Caco-2 (cell line): ENCODE data around the gene ANO6. TPM values are rescaled to one million over a fixed set of nuclear protein-coding genes. Genes with fewer than 3 reads are reported as not detected.

ENCODE experiments used
- BruUV-seq: library from RNA; stranded (reverse); fragments of 400-500 nt; replicated peaks from 2 replicates; lab custom pipeline; 2021; lab: Mats Ljungman, UMichigan
- CTCF ChIA-PET: fragments of 300-600 bp; sonication (Branson Sonifier 250); formaldehyde crosslinking; loops from one replicate; lab custom pipeline; 2022; ENCODE audit warnings: antibody characterized with exemption; lab: Charles Lee
- POLR2A ChIA-PET: fragments of 300-600 bp; sonication (Branson Sonifier 250); formaldehyde crosslinking; loops from one replicate; lab custom pipeline; 2022; ENCODE audit warnings: antibody characterized with exemption; lab: Charles Lee
- DNase-seq, 2 experiments: peaks; one replicate each; pipeline versions ENCODE4 v3.0.0 to v3.0.0-alpha.2; 2020 to 2022
- H3K27me3 ChIP-seq: replicated peaks from 2 replicates; pipeline ENCODE4 v1.6.0; 2011; ENCODE audit warnings: low read length; ENCODE audit not compliant: control insufficient read depth, insufficient read depth
- H3K36me3 ChIP-seq: 2 replicates; pipeline ENCODE4 v1.5.1; 2011; ENCODE audit warnings: low read length; ENCODE audit not compliant: control insufficient read depth, insufficient read depth
- H3K4me1 ChIP-seq: fragments of 250-450 bp; sonication (Bioruptor Pico); 2 replicates; pipeline ENCODE4 v1.5.1; 2020; ENCODE audit warnings: mild to moderate bottlenecking
- H3K4me3 ChIP-seq: 2 replicates; pipeline ENCODE4 v1.5.1; 2011; ENCODE audit warnings: low read depth, mild to moderate bottlenecking, control low read depth, low read length
- H3K9me3 ChIP-seq: fragments of 250-450 bp; sonication (Bioruptor Pico); 2 replicates; pipeline ENCODE4 v1.5.1; 2020; ENCODE audit warnings: mild to moderate bottlenecking, moderate library complexity
- H3K27ac Mint-ChIP-seq: one replicate; pipeline ENCODE4 v1.8.0; 2022; ENCODE audit warnings: mixed read lengths; ENCODE audit not compliant: unreplicated experiment
- H3K27me3 Mint-ChIP-seq: one replicate; pipeline ENCODE4 v1.8.0; 2022; ENCODE audit warnings: mixed read lengths; ENCODE audit not compliant: insufficient read depth, unreplicated experiment
- H3K36me3 Mint-ChIP-seq: one replicate; pipeline ENCODE4 v1.8.0; 2022; ENCODE audit warnings: mild to moderate bottlenecking, mixed read lengths; ENCODE audit not compliant: insufficient read depth, unreplicated experiment
- H3K4me1 Mint-ChIP-seq: one replicate; pipeline ENCODE4 v1.8.0; 2022; ENCODE audit warnings: low read depth, mixed read lengths; ENCODE audit not compliant: unreplicated experiment
- H3K4me3 Mint-ChIP-seq: one replicate; pipeline ENCODE4 v1.8.0; 2022; ENCODE audit warnings: mild to moderate bottlenecking, moderate library complexity, mixed read lengths; ENCODE audit not compliant: unreplicated experiment
- H3K9me3 Mint-ChIP-seq: one replicate; pipeline ENCODE4 v1.8.0; 2022; ENCODE audit warnings: mixed read lengths; ENCODE audit not compliant: unreplicated experiment
- CTCF ChIP-seq, 2 experiments: fragments of 200-600 bp in 1 of 2; IDR thresholded peaks; 1 replicate in 1 of 2; 2 replicates in 1 of 2; pipeline versions ENCODE4 v1.5.1 to v1.8.0; 2011 to 2022; ENCODE audit warnings: antibody characterized with exemption in 1 of 2, control low read depth in 1 of 2, inconsistent platforms in 1 of 2, low read depth in 1 of 2, low read length in 1 of 2, mild to moderate bottlenecking in 1 of 2, moderate library complexity in 1 of 2; ENCODE audit not compliant: insufficient read depth in 1 of 2, severe bottlenecking in 1 of 2, unreplicated experiment in 1 of 2
- intact Hi-C: fragments of 100-400 bp; cut with micrococcal nuclease; formaldehyde crosslinking; loops from one replicate; pipeline ENCODE4 v1.10.0; 2022; ENCODE audit not compliant: unreplicated experiment
- total RNA-seq: library from RNA; stranded (reverse); gene quantifications from 2 replicates; pipeline ENCODE4 v1.2.3, GENCODE V29; 2022

Gene ANO6
- total RNA-seq, 1 experiment from 2014 or later = 126 TPM

DNA sequence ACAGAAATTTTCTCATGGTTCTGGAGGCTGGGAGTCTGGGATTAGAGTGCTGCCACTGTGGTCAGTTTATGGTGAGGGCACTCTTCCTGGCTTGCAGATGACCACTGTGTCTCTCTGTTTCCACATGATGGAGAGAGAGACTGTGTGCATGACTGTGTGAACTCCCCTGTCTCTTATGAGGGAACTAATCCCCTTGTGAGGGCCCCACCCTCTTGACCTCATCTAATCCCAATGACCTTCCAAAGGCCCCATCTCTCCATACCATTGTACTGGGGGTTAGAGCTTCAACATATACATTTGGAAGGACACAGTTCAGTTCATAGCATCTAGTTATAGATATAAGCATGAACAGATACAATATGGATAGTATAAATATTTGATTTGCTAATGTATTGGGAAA, 31.7 kb downstream of the ANO6 start:
- no peak overlapping the region for H3K4me3 ChIP-seq
- BruUV-seq = no TSS peak
- intact Hi-C loops = no loop called here
- no peak overlapping the region for H3K27ac Mint-ChIP-seq
- H3K27me3 ChIP-seq = no peaks in the 10 kb centered on the region
- CTCF ChIA-PET = interaction anchor here (0.6 kb wide), 1 partner anchor 16 kb away, joined by 3 read pairs; no protein-coding TSS in a partner anchor
- no peaks in the 10 kb centered on the region for H3K4me1 Mint-ChIP-seq
- no peak for TF ChIP-seq CTCF (IDR thresholded peaks at IDR 0.05; ENCODE audit: insufficient read depth in 1 of 2, low read depth in 1 of 2, low read length in 1 of 2, severe bottlenecking in 1 of 2, unreplicated experiment in 1 of 2)
- no peaks in the 10 kb centered on the region for H3K9me3 Mint-ChIP-seq
- peaks cover 27% of the 10 kb centered on the region for H3K36me3 Mint-ChIP-seq
- no peak for DNase-seq
- POLR2A ChIA-PET = no interaction called here
- H3K27me3 Mint-ChIP-seq = no peaks in the 10 kb centered on the region
- no peak overlapping the region for H3K4me3 Mint-ChIP-seq
- no peaks in the 10 kb centered on the region for H3K9me3 ChIP-seq
- H3K4me1 ChIP-seq = 0 out of 2 replicates have a peak, but pooled peaks cover 5% of the 10 kb centered on the region
- H3K36me3 ChIP-seq = no peaks in the 10 kb centered on the region; the same call in 1 of the 2 replicates

DNA sequence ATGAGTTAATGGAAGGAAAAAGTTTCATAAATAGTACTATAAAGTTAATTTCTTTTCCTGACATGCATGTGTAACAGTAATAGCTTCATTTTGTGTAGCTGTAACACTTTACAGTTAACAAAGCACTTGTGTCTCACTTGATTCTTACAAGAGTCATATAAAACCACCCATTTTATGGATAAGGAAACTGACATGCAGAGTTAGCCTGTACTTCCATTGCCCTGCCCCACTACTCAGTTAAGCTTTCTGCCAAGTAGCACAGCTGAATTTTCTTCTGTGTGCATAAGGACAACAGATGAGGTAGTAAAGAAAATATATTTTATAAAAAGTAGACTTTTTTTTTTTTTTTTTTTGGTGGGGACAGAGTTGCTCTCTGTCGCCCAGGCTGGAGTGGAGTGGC, 32.2 kb downstream of the ANO6 start:
- POLR2A ChIA-PET = no interaction called here
- H3K27me3 Mint-ChIP-seq = no peaks in the 10 kb centered on the region
- no peak overlapping the region for H3K4me3 Mint-ChIP-seq
- no peaks in the 10 kb centered on the region for H3K9me3 Mint-ChIP-seq
- no peak overlapping the region for H3K27ac Mint-ChIP-seq
- no peaks in the 10 kb centered on the region for H3K4me1 Mint-ChIP-seq
- no peak for DNase-seq
- H3K9me3 ChIP-seq = no peaks in the 10 kb centered on the region
- no TSS peak for BruUV-seq
- H3K36me3 ChIP-seq = no peaks in the 10 kb centered on the region; the same call in 1 of the 2 replicates
- no peak overlapping the region for H3K4me3 ChIP-seq
- CTCF ChIA-PET = interaction anchor here (0.6 kb wide), 1 partner anchor 16 kb away, joined by 3 read pairs; no protein-coding TSS in a partner anchor
- no peaks in the 10 kb centered on the region for H3K27me3 ChIP-seq
- peaks cover 27% of the 10 kb centered on the region for H3K36me3 Mint-ChIP-seq
- H3K4me1 ChIP-seq = 0 out of 2 replicates have a peak, but pooled peaks cover 5% of the 10 kb centered on the region
- TF ChIP-seq CTCF (IDR thresholded peaks at IDR 0.05; ENCODE audit: insufficient read depth in 1 of 2, low read depth in 1 of 2, low read length in 1 of 2, severe bottlenecking in 1 of 2, unreplicated experiment in 1 of 2) = no peak
- intact Hi-C loops = no loop called here

DNA sequence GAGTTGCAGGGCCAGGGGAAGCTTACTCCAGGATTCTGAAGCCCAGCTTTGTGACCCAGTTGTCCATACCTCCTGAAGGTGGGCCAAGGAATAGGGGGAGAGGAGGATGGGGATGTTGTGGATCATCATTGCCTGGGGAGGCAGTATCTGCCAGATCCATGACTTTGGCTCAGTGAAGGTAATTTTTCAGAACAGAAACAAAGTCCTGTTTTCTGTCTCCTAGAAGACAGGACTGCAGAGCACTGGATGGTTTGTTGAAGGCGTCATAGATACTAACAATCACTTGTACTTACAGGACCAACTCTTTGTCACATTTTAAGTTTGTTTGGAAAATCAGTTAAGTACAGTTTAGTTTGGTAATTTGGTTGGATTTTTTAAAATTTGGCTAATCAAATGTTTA, 38.4 kb downstream of the ANO6 start:
- Mint-ChIP-seq H3K4me1 (peaks cover 33% of the 10 kb centered on the region), H3K36me3 (peaks cover 25% of the 10 kb centered on the region), H3K4me3 (no peak overlapping the region), H3K27ac (peak overlapping the region; percentile 80), H3K27me3 (no peaks in the 10 kb centered on the region), H3K9me3 (no peaks in the 10 kb centered on the region)
- no peaks in the 10 kb centered on the region for H3K9me3 ChIP-seq
- H3K36me3 ChIP-seq = 0 out of 2 replicates have a peak, but pooled peaks cover 2% of the 10 kb centered on the region
- peaks cover 42% of the 10 kb centered on the region for H3K4me1 ChIP-seq
- ChIA-PET POLR2A (no interaction called here), CTCF (no interaction called here)
- no peak overlapping the region for H3K4me3 ChIP-seq
- no peak for TF ChIP-seq CTCF (IDR thresholded peaks at IDR 0.05; ENCODE audit: insufficient read depth in 1 of 2, low read depth in 1 of 2, low read length in 1 of 2, severe bottlenecking in 1 of 2, unreplicated experiment in 1 of 2)
- H3K27me3 ChIP-seq = no peaks in the 10 kb centered on the region
- DNase-seq = no peak
- intact Hi-C loops = no loop called here
- BruUV-seq = no TSS peak
